C4-2B (cell line): Measurements from ENCODE around the gene SGCA.

Source experiments
- H3K27ac ChIP-seq: fragments of 450-650 bp; 2 replicates; pipeline ENCODE4 v1.5.1; 2017
- ZFX ChIP-seq: fragments of 450-650 bp; IDR thresholded peaks from 2 replicates; pipeline ENCODE4 v1.6.1; 2017
- TF ChIP-seq, protein P1 (sequence below): fragments of 450-650 bp; conservative IDR thresholded peaks from 2 replicates; pipeline ENCODE4 v1.5.1; 2017; ENCODE audit warnings: mild to moderate bottlenecking

SGCA gene

GRCh38 chr17:50136096-50136687 lies 29.6 kb upstream of the SGCA start:
- H3K27ac ChIP-seq = no peak overlapping the region
- TF ChIP-seq ZFX = no peak
- TF ChIP-seq, protein P1, sequence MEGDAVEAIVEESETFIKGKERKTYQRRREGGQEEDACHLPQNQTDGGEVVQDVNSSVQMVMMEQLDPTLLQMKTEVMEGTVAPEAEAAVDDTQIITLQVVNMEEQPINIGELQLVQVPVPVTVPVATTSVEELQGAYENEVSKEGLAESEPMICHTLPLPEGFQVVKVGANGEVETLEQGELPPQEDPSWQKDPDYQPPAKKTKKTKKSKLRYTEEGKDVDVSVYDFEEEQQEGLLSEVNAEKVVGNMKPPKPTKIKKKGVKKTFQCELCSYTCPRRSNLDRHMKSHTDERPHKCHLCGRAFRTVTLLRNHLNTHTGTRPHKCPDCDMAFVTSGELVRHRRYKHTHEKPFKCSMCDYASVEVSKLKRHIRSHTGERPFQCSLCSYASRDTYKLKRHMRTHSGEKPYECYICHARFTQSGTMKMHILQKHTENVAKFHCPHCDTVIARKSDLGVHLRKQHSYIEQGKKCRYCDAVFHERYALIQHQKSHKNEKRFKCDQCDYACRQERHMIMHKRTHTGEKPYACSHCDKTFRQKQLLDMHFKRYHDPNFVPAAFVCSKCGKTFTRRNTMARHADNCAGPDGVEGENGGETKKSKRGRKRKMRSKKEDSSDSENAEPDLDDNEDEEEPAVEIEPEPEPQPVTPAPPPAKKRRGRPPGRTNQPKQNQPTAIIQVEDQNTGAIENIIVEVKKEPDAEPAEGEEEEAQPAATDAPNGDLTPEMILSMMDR = no peak

DNA sequence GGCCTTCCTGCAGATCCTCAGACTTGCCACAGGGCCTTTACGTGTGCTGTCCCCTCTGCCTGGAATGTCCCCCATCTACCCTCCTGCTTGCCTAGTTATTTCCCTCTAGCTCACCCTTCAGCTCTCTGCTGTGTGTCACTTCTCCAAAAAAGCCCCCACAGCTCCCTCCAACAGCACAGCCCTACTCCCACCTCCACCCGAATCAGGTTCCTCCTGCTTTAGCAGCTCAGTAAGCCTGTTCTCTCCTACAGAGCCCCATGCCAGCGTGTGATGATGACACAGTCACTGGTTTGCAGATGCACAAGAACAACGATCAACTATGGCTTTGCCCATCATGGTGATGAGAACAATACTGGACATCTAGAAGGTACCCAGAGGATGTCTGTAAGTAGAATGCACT lies 28.8 kb upstream of the SGCA start:
- no peak overlapping the region for H3K27ac ChIP-seq
- no peak for TF ChIP-seq ZFX
- TF ChIP-seq, protein P1 = no peak

DNA sequence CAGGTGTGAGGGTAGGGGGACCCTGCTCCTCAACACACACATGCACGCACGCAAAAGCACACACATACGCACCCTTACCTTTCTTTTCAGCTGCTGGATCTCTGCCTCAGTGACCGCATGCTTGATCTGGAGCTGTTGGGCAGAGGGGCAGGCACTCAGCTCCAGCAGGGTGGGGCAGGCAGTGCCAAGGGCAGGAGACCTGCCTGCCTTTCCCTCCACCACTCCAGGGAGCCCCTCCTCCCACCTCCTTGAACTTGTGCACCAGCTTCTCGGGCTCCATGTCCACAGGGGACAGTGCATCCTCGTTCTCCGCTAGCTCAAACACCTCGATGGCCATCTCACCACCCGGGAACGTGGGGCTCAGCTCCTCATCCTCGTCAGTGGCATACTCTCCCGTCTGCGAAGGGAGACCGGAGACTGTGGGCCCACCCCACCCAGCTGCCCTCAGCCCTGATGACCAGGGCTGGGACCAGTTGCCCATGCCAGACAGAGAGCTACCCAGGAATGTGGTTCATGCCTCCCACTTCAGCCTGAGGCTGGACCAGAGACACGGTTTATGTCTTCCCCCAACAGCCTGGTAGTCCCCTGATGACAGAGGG lies 26.5 kb upstream of the SGCA start:
- no peak overlapping the region for H3K27ac ChIP-seq
- TF ChIP-seq, protein P1 = no peak
- TF ChIP-seq ZFX = no peak

GRCh38 chr17:50139950-50140885 lies 25.6 kb upstream of the SGCA start:
- TF ChIP-seq, protein P1 = peak; percentile 97
- no peak for TF ChIP-seq ZFX

GRCh38 chr17:50141026-50141744 lies 24.6 kb upstream of the SGCA start:
- TF ChIP-seq, protein P1 = no peak
- TF ChIP-seq ZFX = no peak
- H3K27ac ChIP-seq = no peak overlapping the region

More at GRCh38 chr17:50139950-50140885, 25.6 kb upstream of the SGCA start:
- no peak overlapping the region for H3K27ac ChIP-seq

GRCh38 chr17:50141745-50142110 lies 24.1 kb upstream of the SGCA start:
- TF ChIP-seq, protein P1 = no peak
- no peak for TF ChIP-seq ZFX
- H3K27ac ChIP-seq = no peak overlapping the region
